Immature natural killer cell (primary cell): ENCODE measurements around the gene ITPR1. TPM values are rescaled to one million over a fixed set of nuclear protein-coding genes. Genes with fewer than 3 reads are reported as not detected.
"Not testable (repeated sequence)": the region's sequence is repeated elsewhere in the genome, so short reads cannot be mapped to it uniquely, and the experiment has no call there.

ENCODE experiments used
- DNase-seq, 3 donors: peaks; one replicate each; pipeline ENCODE4 v3.0.0; 2022; ENCODE audit warnings: mixed read lengths in 1 of 3
- H3K27ac Mint-ChIP-seq, 6 donors: one replicate each; pipeline ENCODE4 v1.8.0; 2020; ENCODE audit warnings: mixed read lengths in 6 of 6, mild to moderate bottlenecking in 5 of 6, inconsistent platforms in 4 of 6, moderate library complexity in 3 of 6
- H3K27me3 Mint-ChIP-seq, 3 donors: one replicate each; pipeline ENCODE4 v1.8.0; 2020 to 2021; ENCODE audit warnings: low read depth in 3 of 3, mild to moderate bottlenecking in 3 of 3, mixed read lengths in 3 of 3, moderate library complexity in 3 of 3, inconsistent platforms in 1 of 3
- H3K36me3 Mint-ChIP-seq, 3 donors: one replicate each; pipeline ENCODE4 v1.8.0; 2020; ENCODE audit warnings: mixed read lengths in 3 of 3, inconsistent platforms in 2 of 3, mild to moderate bottlenecking in 2 of 3
- H3K4me1 Mint-ChIP-seq, 2 donors: one replicate each; pipeline ENCODE4 v1.8.0; 2020; ENCODE audit warnings: inconsistent platforms in 2 of 2, mild to moderate bottlenecking in 2 of 2, mixed read lengths in 2 of 2, moderate library complexity in 1 of 2
- H3K4me3 Mint-ChIP-seq, 5 donors: one replicate each; pipeline ENCODE4 v1.8.0; 2020; ENCODE audit warnings: mild to moderate bottlenecking in 5 of 5, mixed read lengths in 5 of 5, inconsistent platforms in 3 of 5, moderate library complexity in 3 of 5
- H3K9me3 Mint-ChIP-seq, 6 donors: one replicate each; pipeline ENCODE4 v1.8.0; 2020; ENCODE audit warnings: mild to moderate bottlenecking in 6 of 6, mixed read lengths in 6 of 6, inconsistent platforms in 4 of 6, moderate library complexity in 3 of 6
- polyA plus RNA-seq, 3 donors: library from polyadenylated mRNA; unstranded; fragments of 300-500 nt; fragmentation: Illumina TruSeq; gene quantifications; one replicate each; pipeline ENCODE4 v1.2.3, GENCODE V29; 2021

Gene ITPR1
- polyA plus RNA-seq: 10 to 100 TPM in 1 of 3 donors, 1 to 10 TPM in 2; 3.0 to 14.7 (median 7.6) TPM

- DNase-seq: peak; percentile 95 to 97 (median 96)
- Mint-ChIP-seq H3K4me3 (peak within 1 kb of the TSS; percentile 96 to 99 (median 98)), H3K27ac (peak within 1 kb of the TSS; percentile 83 to 93 (median 84)), H3K4me1 (peaks cover 40 to 43% of the 10 kb centered on the region in 2 donors), H3K36me3 (peaks cover 0 to 15% (median 8%) of the 10 kb centered on the region in 3 donors), H3K27me3 (peaks cover 2 to 10% (median 3%) of the 10 kb centered on the region in 3 donors), H3K9me3 (no peaks in the 10 kb centered on the region)
Observed at GRCh38 chr3:4493014-4493940, at the start of gene ITPR1. TSS of gene ITPR1 (plus strand) at chr3:4493348. CDS start at chr3:4516492, 23,144 bp downstream.

- H3K27ac Mint-ChIP-seq: no peak overlapping the region
Observed at GRCh38 chr3:4447295-4447999, 45.7 kb upstream of the ITPR1 start.

GRCh38 chr3:4448187-4448586, 45.0 kb upstream of the ITPR1 start:
- Mint-ChIP-seq H3K4me1 (no peaks in the 10 kb centered on the region), H3K4me3 (no peak overlapping the region), H3K27me3 (peaks cover 0 to 3% (median 2%) of the 10 kb centered on the region in 3 donors), H3K9me3 (no peaks in the 10 kb centered on the region), H3K36me3 (peaks cover 23 to 35% (median 25%) of the 10 kb centered on the region in 3 donors), H3K27ac (peak overlapping the region in 1 of 6 donors; percentile 11)
- no peak for DNase-seq

More at GRCh38 chr3:4447295-4447999, 45.7 kb upstream of the ITPR1 start:
- Mint-ChIP-seq H3K4me3 (no peak overlapping the region), H3K9me3 (no peaks in the 10 kb centered on the region), H3K4me1 (no peaks in the 10 kb centered on the region), H3K36me3 (peaks cover 23 to 33% (median 23%) of the 10 kb centered on the region in 3 donors), H3K27me3 (peaks cover 0 to 3% (median 2%) of the 10 kb centered on the region in 3 donors)
- DNase-seq: no peak

- peaks cover 23 to 35% (median 25%) of the 10 kb centered on the region in 3 donors for H3K36me3 Mint-ChIP-seq
- H3K4me3 Mint-ChIP-seq: no peak overlapping the region
- no peaks in the 10 kb centered on the region for H3K4me1 Mint-ChIP-seq
- peaks cover 0 to 3% (median 2%) of the 10 kb centered on the region in 3 donors for H3K27me3 Mint-ChIP-seq
- no peak overlapping the region for H3K27ac Mint-ChIP-seq
- no peaks in the 10 kb centered on the region for H3K9me3 Mint-ChIP-seq
- no peak for DNase-seq
Observed at GRCh38 chr3:4449043-4449805, 43.9 kb upstream of the ITPR1 start.

- H3K36me3 Mint-ChIP-seq: peaks cover 10 to 20% (median 16%) of the 10 kb centered on the region in 3 donors
- H3K27ac Mint-ChIP-seq: no peak overlapping the region
- no peak overlapping the region for H3K4me3 Mint-ChIP-seq
- no peaks in the 10 kb centered on the region for H3K9me3 Mint-ChIP-seq
- no peaks in the 10 kb centered on the region for H3K4me1 Mint-ChIP-seq
- H3K27me3 Mint-ChIP-seq: peaks cover 0 to 3% (median 0%) of the 10 kb centered on the region in 3 donors
- no peak for DNase-seq
Observed at GRCh38 chr3:4454142-4454541, 39.0 kb upstream of the ITPR1 start.

GRCh38 chr3:4456780-4457179, 36.4 kb upstream of the ITPR1 start:
- H3K4me1 Mint-ChIP-seq, H3K27ac Mint-ChIP-seq, H3K4me3 Mint-ChIP-seq, H3K27me3 Mint-ChIP-seq, H3K36me3 Mint-ChIP-seq, DNase-seq, H3K9me3 Mint-ChIP-seq: not testable (repeated sequence)

GRCh38 chr3:4458961-4459360, 34.2 kb upstream of the ITPR1 start:
- Mint-ChIP-seq H3K4me1 (no peaks in the 10 kb centered on the region), H3K9me3 (no peaks in the 10 kb centered on the region), H3K4me3 (no peak overlapping the region), H3K36me3 (peaks cover 0 to 4% (median 0%) of the 10 kb centered on the region in 3 donors), H3K27ac (no peak overlapping the region), H3K27me3 (no peaks in the 10 kb centered on the region)
- DNase-seq: no peak

GRCh38 chr3:4460334-4460733, 32.8 kb upstream of the ITPR1 start:
- Mint-ChIP-seq H3K36me3 (peaks cover 0 to 4% (median 0%) of the 10 kb centered on the region in 3 donors), H3K27me3 (no peaks in the 10 kb centered on the region), H3K4me3 (no peak overlapping the region), H3K9me3 (no peaks in the 10 kb centered on the region), H3K4me1 (peaks cover 0 to 9% of the 10 kb centered on the region in 2 donors), H3K27ac (peak overlapping the region in 1 of 6 donors; percentile 47)
- no peak for DNase-seq

GRCh38 chr3:4461468-4462090, 31.6 kb upstream of the ITPR1 start:
- no peak for DNase-seq
- Mint-ChIP-seq H3K27me3 (no peaks in the 10 kb centered on the region), H3K4me1 (peaks cover 9 to 21% of the 10 kb centered on the region in 2 donors), H3K4me3 (no peak overlapping the region), H3K36me3 (peaks cover 0 to 4% (median 0%) of the 10 kb centered on the region in 3 donors), H3K9me3 (no peaks in the 10 kb centered on the region), H3K27ac (no peak overlapping the region)

- H3K27ac Mint-ChIP-seq: no peak overlapping the region
- DNase-seq: no peak
- no peaks in the 10 kb centered on the region for H3K9me3 Mint-ChIP-seq
- H3K4me3 Mint-ChIP-seq: no peak overlapping the region
- H3K36me3 Mint-ChIP-seq: peaks cover 0 to 4% (median 0%) of the 10 kb centered on the region in 3 donors
- H3K27me3 Mint-ChIP-seq: peaks cover 0 to 5% (median 2%) of the 10 kb centered on the region in 3 donors
- H3K4me1 Mint-ChIP-seq: peaks cover 16 to 31% of the 10 kb centered on the region in 2 donors
Observed at GRCh38 chr3:4462369-4463040, 30.6 kb upstream of the ITPR1 start.

- H3K4me3 Mint-ChIP-seq: peak overlapping the region in 4 of 5 donors; percentile 5 to 90 (median 36)
Observed at GRCh38 chr3:4464576-4464975, 28.6 kb upstream of the ITPR1 start.

GRCh38 chr3:4466741-4467521, 26.2 kb upstream of the ITPR1 start, which contains the start of gene SUMF1:
TSS of gene SUMF1 (minus strand) at chr3:4467269. CDS start at chr3:4467245, 24 bp downstream.
- H3K4me3 Mint-ChIP-seq: peak within 1 kb of the TSS; percentile 90 to 93 (median 92)
- H3K27me3 Mint-ChIP-seq: peaks cover 0 to 5% (median 3%) of the 10 kb centered on the region in 3 donors
- peak; percentile 70 to 77 (median 74) for DNase-seq
- peak within 1 kb of the TSS; percentile 83 to 94 (median 89) for H3K27ac Mint-ChIP-seq
- no peaks in the 10 kb centered on the region for H3K36me3 Mint-ChIP-seq
- no peaks in the 10 kb centered on the region for H3K9me3 Mint-ChIP-seq
- H3K4me1 Mint-ChIP-seq: peaks cover 16 to 32% of the 10 kb centered on the region in 2 donors

More at GRCh38 chr3:4464576-4464975, 28.6 kb upstream of the ITPR1 start:
- DNase-seq: no peak
- no peaks in the 10 kb centered on the region for H3K9me3 Mint-ChIP-seq
- H3K4me1 Mint-ChIP-seq: peaks cover 16 to 32% of the 10 kb centered on the region in 2 donors
- H3K27ac Mint-ChIP-seq: no peak overlapping the region
- H3K36me3 Mint-ChIP-seq: no peaks in the 10 kb centered on the region
- peaks cover 0 to 5% (median 2%) of the 10 kb centered on the region in 3 donors for H3K27me3 Mint-ChIP-seq
